Gastroesophageal sphincter (tissue), 4 donors: ENCODE measurements around the gene MAOB. TPM values are rescaled to one million over a fixed set of nuclear protein-coding genes. Genes with fewer than 3 reads are reported as not detected.
"Not testable (repeated sequence)": the region's sequence is repeated elsewhere in the genome, so short reads cannot be mapped to it uniquely, and the experiment has no call there.

Experiments used
- ATAC-seq: fragments of 150-250 bp; one replicate; pipeline ENCODE4 v1.9.1; 2016; ENCODE audit warnings: mild to moderate bottlenecking, moderate library complexity
- H3K27ac ChIP-seq, 4 donors: fragments of 200-600 bp; sonication (generic) in 3 of 4; 1 replicate in 3 of 4; 2 replicates in 1 of 4; pipeline ENCODE4 v1.5.1; 2016 to 2019
- H3K27me3 ChIP-seq: fragments of 200-600 bp; sonication (generic); one replicate; pipeline ENCODE4 v1.5.1; 2019
- H3K36me3 ChIP-seq, 2 donors: fragments of 200-600 bp; sonication (generic); one replicate each; pipeline ENCODE4 v1.5.1; 2019; ENCODE audit warnings: control low read depth in 1 of 2
- H3K4me1 ChIP-seq, 3 donors: fragments of 200-600 bp; sonication (generic); 1 replicate in 2 of 3; 2 replicates in 1 of 3; pipeline ENCODE4 v1.5.1; 2016 to 2019; ENCODE audit warnings: control low read depth in 2 of 3
- H3K4me3 ChIP-seq, 2 donors: fragments of 200-600 bp; sonication (generic); one replicate each; pipeline ENCODE4 v1.5.1; 2019; ENCODE audit warnings: mild to moderate bottlenecking in 1 of 2, moderate library complexity in 1 of 2
- H3K9me3 ChIP-seq, 3 donors: fragments of 200-600 bp; sonication (generic); one replicate each; pipeline ENCODE4 v1.5.1; 2017 to 2019; ENCODE audit warnings: control low read depth in 2 of 3
- EP300 ChIP-seq: sonication (generic); formaldehyde crosslinking; IDR thresholded peaks from one replicate; pipeline ENCODE4 v1.6.1; 2017; ENCODE audit warnings: antibody characterized with exemption, mild to moderate bottlenecking
- POLR2A ChIP-seq, 2 donors: fragments of 450-650 bp; IDR thresholded peaks; one replicate each; pipeline ENCODE4 v1.6.1; 2017; ENCODE audit warnings: antibody characterized with exemption in 2 of 2, mild to moderate bottlenecking in 2 of 2, moderate library complexity in 1 of 2
- POLR2AphosphoS5 ChIP-seq: sonication (generic); formaldehyde crosslinking; IDR thresholded peaks from one replicate; pipeline ENCODE4 v1.6.1; 2017; ENCODE audit warnings: antibody characterized with exemption
- WGBS, 2 donors: methylation state at CpG; one replicate each; pipeline ENCODE4 v1.1.5; 2018; ENCODE audit warnings: low coverage in 1 of 2; 5-methylcytosine and 5-hydroxymethylcytosine counted together
- total RNA-seq, 4 donors: library from RNA; depleted of rRNA; stranded (reverse); fragments of >200 nt; gene quantifications; one replicate each; pipeline ENCODE4 v1.1.0, GENCODE V29; 2016
- TF ChIP-seq, protein P1 (sequence below), 4 experiments: fragments of 200-600 bp in 2 of 4; fragments of 450-650 bp in 2 of 4; sonication (generic) in 1 of 4; IDR thresholded peaks; one replicate each; pipeline ENCODE4 v1.5.1; 2017 to 2019; ENCODE audit warnings: antibody characterized with exemption in 4 of 4, mild to moderate bottlenecking in 2 of 4, moderate library complexity in 2 of 4

Gene MAOB
- total RNA-seq, 4 donors from 2014 or later: 24.5 to 92.3 (median 72.2) TPM

DNA sequence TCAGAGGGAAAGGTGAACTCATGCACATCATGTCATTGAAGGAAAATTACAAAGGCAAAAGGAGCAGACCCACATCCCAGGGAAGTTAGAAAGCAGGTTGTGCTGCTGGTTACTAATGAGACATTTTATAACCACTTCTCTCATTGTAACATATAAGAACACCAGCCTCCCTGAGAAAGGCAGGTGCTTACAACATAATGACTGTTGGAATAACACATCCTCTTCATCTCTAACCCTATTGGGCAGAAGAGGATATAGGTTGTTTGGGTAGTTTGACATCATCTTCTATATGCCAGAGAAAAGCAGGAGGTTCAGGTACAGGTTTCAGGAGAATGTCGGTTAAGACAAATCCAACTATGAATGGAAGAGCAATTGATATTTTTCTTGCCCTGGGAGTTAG is 148.6 kb downstream of the MAOB start:
- peaks cover 0 to 66% of the 10 kb centered on the region in 2 donors for H3K36me3 ChIP-seq
- H3K27ac ChIP-seq: no peak overlapping the region
- H3K4me3 ChIP-seq: no peak overlapping the region
- WGBS, 2 donors: 80% methylated on average over 1 of the region's 1 CpG; no CpG with 5 or more reads in 1 of the 2 donors
- TF ChIP-seq, protein P1, sequence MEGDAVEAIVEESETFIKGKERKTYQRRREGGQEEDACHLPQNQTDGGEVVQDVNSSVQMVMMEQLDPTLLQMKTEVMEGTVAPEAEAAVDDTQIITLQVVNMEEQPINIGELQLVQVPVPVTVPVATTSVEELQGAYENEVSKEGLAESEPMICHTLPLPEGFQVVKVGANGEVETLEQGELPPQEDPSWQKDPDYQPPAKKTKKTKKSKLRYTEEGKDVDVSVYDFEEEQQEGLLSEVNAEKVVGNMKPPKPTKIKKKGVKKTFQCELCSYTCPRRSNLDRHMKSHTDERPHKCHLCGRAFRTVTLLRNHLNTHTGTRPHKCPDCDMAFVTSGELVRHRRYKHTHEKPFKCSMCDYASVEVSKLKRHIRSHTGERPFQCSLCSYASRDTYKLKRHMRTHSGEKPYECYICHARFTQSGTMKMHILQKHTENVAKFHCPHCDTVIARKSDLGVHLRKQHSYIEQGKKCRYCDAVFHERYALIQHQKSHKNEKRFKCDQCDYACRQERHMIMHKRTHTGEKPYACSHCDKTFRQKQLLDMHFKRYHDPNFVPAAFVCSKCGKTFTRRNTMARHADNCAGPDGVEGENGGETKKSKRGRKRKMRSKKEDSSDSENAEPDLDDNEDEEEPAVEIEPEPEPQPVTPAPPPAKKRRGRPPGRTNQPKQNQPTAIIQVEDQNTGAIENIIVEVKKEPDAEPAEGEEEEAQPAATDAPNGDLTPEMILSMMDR (IDR thresholded peaks at IDR 0.05): no peak
- TF ChIP-seq POLR2AphosphoS5: no peak
- H3K27me3 ChIP-seq: no peaks in the 10 kb centered on the region
- ATAC-seq: no peak
- H3K4me1 ChIP-seq: no peaks in the 10 kb centered on the region
- H3K9me3 ChIP-seq: no peaks in the 10 kb centered on the region

DNA sequence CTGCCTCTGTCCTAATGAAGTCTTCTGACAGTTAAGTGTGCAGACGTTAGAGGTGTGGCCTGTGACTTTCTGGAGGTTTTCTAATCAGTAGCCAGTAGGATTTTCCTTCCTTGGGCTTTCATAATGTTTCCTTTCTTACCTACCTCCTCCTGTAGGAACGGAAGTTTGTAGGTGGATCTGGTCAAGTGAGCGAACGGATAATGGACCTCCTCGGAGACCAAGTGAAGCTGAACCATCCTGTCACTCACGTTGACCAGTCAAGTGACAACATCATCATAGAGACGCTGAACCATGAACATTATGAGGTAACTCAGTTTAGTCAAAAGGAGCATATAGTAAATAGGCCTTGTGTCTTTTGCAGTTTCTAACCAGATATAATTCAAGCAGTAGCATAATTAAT is 151.2 kb downstream of the MAOB start:
- ATAC-seq: no peak
- H3K36me3 ChIP-seq: peaks cover 0 to 58% of the 10 kb centered on the region in 2 donors
- H3K9me3 ChIP-seq: no peaks in the 10 kb centered on the region
- WGBS, 2 donors: 78 to 100% methylated on average over 1 to 7 of the region's 7 CpGs
- TF ChIP-seq POLR2AphosphoS5: no peak
- TF ChIP-seq EP300: no peak
- no peak for TF ChIP-seq POLR2A (IDR thresholded peaks at IDR 0.05)
- TF ChIP-seq, protein P1 (IDR thresholded peaks at IDR 0.05): no peak
- H3K4me1 ChIP-seq: no peaks in the 10 kb centered on the region
- H3K27me3 ChIP-seq: no peaks in the 10 kb centered on the region
- no peak overlapping the region for H3K4me3 ChIP-seq
- H3K27ac ChIP-seq: no peak overlapping the region

DNA sequence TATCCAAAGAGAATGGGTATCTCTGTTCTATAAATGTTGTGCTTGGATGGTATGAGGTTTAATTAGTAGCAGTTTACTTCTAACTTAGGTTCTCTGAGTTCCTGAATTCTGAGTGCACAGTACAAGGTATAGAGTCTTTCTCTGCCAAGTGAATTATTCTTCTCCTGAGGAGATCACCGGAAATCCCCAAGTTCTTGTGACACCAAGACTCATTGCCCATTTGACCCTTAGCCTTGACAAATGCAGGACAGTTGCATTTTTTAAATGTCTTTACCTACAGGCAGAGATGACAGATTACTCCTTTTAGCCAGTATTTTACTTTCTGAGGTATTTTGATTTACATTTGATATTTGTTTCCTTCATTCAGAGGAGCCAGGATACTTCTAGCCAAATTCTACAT is 153.3 kb downstream of the MAOB start:
- TF ChIP-seq EP300: no peak
- TF ChIP-seq POLR2A (IDR thresholded peaks at IDR 0.05): no peak
- no peak for TF ChIP-seq POLR2AphosphoS5
- TF ChIP-seq, protein P1 (IDR thresholded peaks at IDR 0.05): no peak
- Histone ChIP-seq H3K9me3 (no peaks in the 10 kb centered on the region), H3K4me1 (no peaks in the 10 kb centered on the region), H3K4me3 (no peak overlapping the region), H3K27ac (no peak overlapping the region), H3K36me3 (peaks cover 0 to 50% of the 10 kb centered on the region in 2 donors), H3K27me3 (no peaks in the 10 kb centered on the region)
- ATAC-seq: no peak
- 80 to 100% methylated on average over 1 of the region's 1 CpG for WGBS, 2 donors

DNA sequence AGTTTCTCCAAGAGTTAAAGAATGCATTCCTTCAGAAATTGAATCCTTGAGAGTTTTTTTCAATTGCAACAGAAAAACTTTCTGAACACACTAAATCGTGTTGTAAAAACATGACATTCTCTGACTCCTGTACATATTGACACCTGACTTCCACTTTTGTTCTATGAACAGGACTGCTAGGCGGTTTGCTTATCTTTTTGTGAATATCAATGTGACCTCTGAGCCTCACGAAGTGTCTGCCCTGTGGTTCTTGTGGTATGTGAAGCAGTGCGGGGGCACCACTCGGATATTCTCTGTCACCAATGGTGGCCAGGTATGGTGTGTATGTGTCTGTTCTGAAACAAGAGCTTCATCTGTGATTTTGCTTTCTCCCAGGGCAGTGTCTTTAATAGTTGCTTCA is 154.2 kb downstream of the MAOB start:
- TF ChIP-seq EP300: no peak
- TF ChIP-seq POLR2A (IDR thresholded peaks at IDR 0.05): no peak
- TF ChIP-seq POLR2AphosphoS5: no peak
- TF ChIP-seq, protein P1 (IDR thresholded peaks at IDR 0.05): no peak

DNA sequence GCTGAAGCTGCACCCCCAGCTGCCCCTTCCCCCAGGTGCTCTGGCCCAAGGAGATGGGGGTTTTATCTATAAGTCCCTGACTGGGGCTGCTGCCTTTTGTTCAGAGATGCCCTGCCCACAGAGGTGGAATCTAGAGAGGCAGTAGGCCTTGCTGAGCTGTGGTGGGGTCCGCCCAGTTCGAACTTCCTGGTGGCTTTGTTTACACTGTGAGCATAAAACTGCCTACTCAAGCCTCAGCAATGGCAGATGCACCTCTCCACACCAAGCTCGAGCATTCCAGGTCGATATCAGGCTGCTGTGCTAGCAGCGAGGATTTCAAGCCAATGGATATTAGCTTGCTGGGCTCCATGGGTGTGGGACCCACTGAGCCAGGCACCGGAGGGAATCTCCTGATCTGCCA is 155.0 kb downstream of the MAOB start:
- not testable (repeated sequence) for H3K27me3 ChIP-seq, H3K9me3 ChIP-seq, ATAC-seq, H3K27ac ChIP-seq, H3K4me3 ChIP-seq, H3K4me1 ChIP-seq
- 100% methylated on average over 1 of the region's 6 CpGs; no CpG with 5 or more reads in 1 of the 2 donors for WGBS, 2 donors
- peaks cover 0 to 38% of the 10 kb centered on the region in 2 donors for H3K36me3 ChIP-seq

More for the DNA sequence above, 154.2 kb downstream of the MAOB start:
- WGBS, 2 donors: 65 to 76% methylated on average over 2 to 5 of the region's 5 CpGs
- no peak overlapping the region for H3K27ac ChIP-seq
- H3K9me3 ChIP-seq: no peaks in the 10 kb centered on the region
- H3K4me1 ChIP-seq: no peaks in the 10 kb centered on the region
- H3K36me3 ChIP-seq: peaks cover 0 to 40% of the 10 kb centered on the region in 2 donors
- no peaks in the 10 kb centered on the region for H3K27me3 ChIP-seq
- ATAC-seq: no peak
- H3K4me3 ChIP-seq: no peak overlapping the region

DNA sequence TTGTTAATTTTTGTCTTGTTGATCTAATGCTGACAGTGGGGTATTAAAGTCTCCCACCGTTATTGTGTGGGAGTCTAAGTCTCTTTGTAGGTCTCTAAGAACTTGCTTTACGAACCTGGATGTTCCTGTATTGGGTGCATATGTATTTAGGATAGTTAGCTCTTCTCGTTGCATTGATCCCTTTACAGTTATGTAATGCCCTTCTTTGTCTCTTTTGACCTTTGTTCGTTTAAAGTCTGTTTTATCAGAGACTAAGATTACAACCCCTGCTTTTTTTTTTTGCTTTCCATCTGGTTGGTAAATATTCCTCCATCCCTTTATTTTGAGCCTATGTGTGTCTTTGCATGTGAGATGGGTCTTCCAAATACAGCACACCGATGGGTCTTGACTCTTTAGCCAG is 157.0 kb downstream of the MAOB start:
- H3K27ac ChIP-seq, ATAC-seq, H3K4me3 ChIP-seq, H3K27me3 ChIP-seq, H3K9me3 ChIP-seq, H3K4me1 ChIP-seq: not testable (repeated sequence)
- H3K36me3 ChIP-seq: peaks cover 0 to 37% of the 10 kb centered on the region in 2 donors
- WGBS, 2 donors: 71 to 94% methylated on average over 5 of the region's 5 CpGs
